Measurements from ENCODE around the gene HM13.

- TF ChIP-seq CTCF (IDR thresholded peaks at IDR 0.05) (no peak), POLR2A (IDR thresholded peaks at IDR 0.05) (no peak)
These were observed 41.6 kb upstream of the HM13 start for GRCh38 chr20:31472395-31473330.

All from testis (tissue), 2 donors.